H1 (cell line): Measurements from ENCODE around the gene TAF1B. TPM values are rescaled to one million over a fixed set of nuclear protein-coding genes. Genes with fewer than 3 reads are reported as not detected.
"Not testable (repeated sequence)": the region's sequence is repeated elsewhere in the genome, so short reads cannot be mapped to it uniquely, and the experiment has no call there.

Experiments used
- CTCF ChIA-PET: fragments of 300-600 bp; sonication (Branson Sonifier 250); formaldehyde crosslinking; loops from one replicate; lab custom pipeline; 2021; ENCODE audit not compliant: partially characterized antibody; lab: Charles Lee
- POLR2A ChIA-PET: fragments of 300-600 bp; sonication (Branson Sonifier 250); formaldehyde crosslinking; loops from one replicate; lab custom pipeline; 2021; ENCODE audit warnings: inconsistent platforms; ENCODE audit not compliant: partially characterized antibody; lab: Charles Lee
- DNase-seq, 2 experiments: peaks; one replicate each; pipeline versions ENCODE4 v3.0.0 to v3.0.0-alpha.2; 2010 to 2022; ENCODE audit warnings: low spot score in 2 of 2, low read depth in 1 of 2, mixed read lengths in 1 of 2
- FAIRE-seq: peaks from 2 replicates; lab custom pipeline; 2011; peaks lifted over from hg19 to GRCh38; lab: Jason Lieb, UNC
- H2AFZ ChIP-seq: 2 replicates; pipeline ENCODE4 v1.8.1; 2012; ENCODE audit warnings: low read length, inconsistent platforms
- H2AK5ac ChIP-seq: 2 replicates; pipeline ENCODE4 v1.6.1; 2013; ENCODE audit warnings: low read depth, low read length
- H2BK120ac ChIP-seq: replicated peaks from 2 replicates; pipeline ENCODE3; 2013; ENCODE audit warnings: low read depth, low read length, inconsistent platforms
- H2BK12ac ChIP-seq: 2 replicates; pipeline ENCODE4 v1.6.1; 2013; ENCODE audit warnings: low read depth, low read length
- H2BK15ac ChIP-seq: 2 replicates; pipeline ENCODE4 v1.6.1; 2013; ENCODE audit warnings: low read length
- H2BK20ac ChIP-seq: 2 replicates; pipeline ENCODE4 v1.6.1; 2013; ENCODE audit warnings: low read length
- H2BK5ac ChIP-seq: 2 replicates; pipeline ENCODE4 v1.6.1; 2013; ENCODE audit warnings: low read depth, low read length
- H3K14ac ChIP-seq: 2 replicates; pipeline ENCODE4 v1.6.1; 2013; ENCODE audit warnings: inconsistent platforms; ENCODE audit not compliant: insufficient read length
- H3K18ac ChIP-seq: 2 replicates; pipeline ENCODE4 v1.6.1; 2013; ENCODE audit warnings: low read length; ENCODE audit errors: extremely low read depth
- H3K23ac ChIP-seq: 2 replicates; pipeline ENCODE4 v1.6.1; 2013; ENCODE audit warnings: inconsistent platforms; ENCODE audit not compliant: insufficient read length
- H3K23me2 ChIP-seq: 2 replicates; pipeline ENCODE4 v1.6.1; 2013; ENCODE audit warnings: low read depth, low read length
- H3K27ac ChIP-seq: 2 replicates; pipeline ENCODE4 v1.6.1; 2011; ENCODE audit warnings: low read depth, low read length, inconsistent platforms
- H3K27me3 ChIP-seq, 4 experiments: replicated peaks in 1 of 4; 1 replicate in 1 of 4; 2 replicates in 3 of 4; pipeline versions ENCODE4 v1.6.1 to v1.8.1; 2011 to 2013; ENCODE audit warnings: low read length in 3 of 4, mild to moderate bottlenecking in 3 of 4, inconsistent platforms in 2 of 4, mixed read lengths in 2 of 4, moderate library complexity in 1 of 4; ENCODE audit not compliant: control insufficient read depth in 3 of 4, insufficient read depth in 3 of 4; ENCODE audit errors: extremely low read depth in 1 of 4
- H3K36me3 ChIP-seq, 4 experiments: 2 replicates each; pipeline versions ENCODE4 v1.6.1 to v1.8.1; 2011 to 2013; ENCODE audit warnings: mild to moderate bottlenecking in 4 of 4, low read length in 3 of 4, moderate library complexity in 2 of 4, control low read depth in 1 of 4, inconsistent platforms in 1 of 4; ENCODE audit not compliant: insufficient read depth in 4 of 4, control insufficient read depth in 2 of 4
- H3K4ac ChIP-seq: replicated peaks from 2 replicates; pipeline ENCODE3; 2013; ENCODE audit warnings: low read length, low read depth, mixed read lengths, inconsistent platforms; ENCODE audit not compliant: insufficient read length
- H3K4me1 ChIP-seq, 4 experiments: replicated peaks in 1 of 4; 1 replicate in 1 of 4; 2 replicates in 3 of 4; pipeline versions ENCODE4 v1.6.1 to v1.8.1; 2011 to 2013; ENCODE audit warnings: low read length in 3 of 4, inconsistent platforms in 2 of 4, mixed read lengths in 1 of 4; ENCODE audit not compliant: insufficient read depth in 4 of 4, control insufficient read depth in 3 of 4
- H3K4me2 ChIP-seq, 2 experiments: 2 replicates each; pipeline versions ENCODE4 v1.6.1 to v1.8.1; 2011 to 2013; ENCODE audit warnings: low read depth in 2 of 2, low read length in 2 of 2, control low read depth in 1 of 2, inconsistent platforms in 1 of 2, mild to moderate bottlenecking in 1 of 2; ENCODE audit not compliant: insufficient read depth in 1 of 2
- H3K4me3 ChIP-seq, 4 experiments: fragments of 200-600, 300-600 bp in 1 of 4; sonication (generic), shearing (Covaris generic), sonication (Bioruptor Twin) in 1 of 4; 2 replicates each; pipeline versions ENCODE4 v1.5.1 to v1.8.1; 2011 to 2016; ENCODE audit warnings: low read length in 4 of 4, low read depth in 3 of 4, control low read depth in 2 of 4, inconsistent platforms in 2 of 4, mild to moderate bottlenecking in 2 of 4, mixed read lengths in 1 of 4, moderate library complexity in 1 of 4; ENCODE audit not compliant: insufficient read depth in 2 of 4; ENCODE audit errors: extremely low read depth in 1 of 4
- H3K56ac ChIP-seq: replicated peaks from 2 replicates; pipeline ENCODE3; 2013; ENCODE audit warnings: low read depth, mild to moderate bottlenecking, mixed read lengths, low read length, inconsistent platforms; ENCODE audit not compliant: insufficient read length
- H3K79me1 ChIP-seq: 2 replicates; pipeline ENCODE4 v1.6.1; 2013; ENCODE audit warnings: low read depth, low read length, control low read depth
- H3K79me2 ChIP-seq, 2 experiments: 2 replicates each; pipeline versions ENCODE4 v1.6.1 to v1.8.1; 2012 to 2013; ENCODE audit warnings: low read length in 2 of 2, mild to moderate bottlenecking in 2 of 2, inconsistent platforms in 1 of 2; ENCODE audit not compliant: insufficient read depth in 2 of 2, control insufficient read depth in 1 of 2
- H3K9ac ChIP-seq, 4 experiments: replicated peaks in 1 of 4; 1 replicate in 1 of 4; 2 replicates in 3 of 4; pipeline versions ENCODE4 v1.6.1 to v1.8.1; 2011 to 2013; ENCODE audit warnings: low read depth in 3 of 4, low read length in 3 of 4, control low read depth in 2 of 4, mild to moderate bottlenecking in 2 of 4, moderate library complexity in 2 of 4, inconsistent platforms in 1 of 4; ENCODE audit errors: extremely low read depth in 1 of 4
- H3K9me3 ChIP-seq, 2 experiments: 2 replicates each; pipeline versions ENCODE4 v1.6.1 to v1.8.1; 2012 to 2013; ENCODE audit warnings: mild to moderate bottlenecking in 2 of 2, moderate library complexity in 2 of 2, control low read depth in 1 of 2, inconsistent platforms in 1 of 2, low read depth in 1 of 2, low read length in 1 of 2, mixed read lengths in 1 of 2; ENCODE audit not compliant: insufficient read depth in 2 of 2
- H4K20me1 ChIP-seq, 2 experiments: replicated peaks in 1 of 2; 2 replicates each; pipeline versions ENCODE3 to v1.8.1; 2011 to 2013; ENCODE audit warnings: inconsistent platforms in 2 of 2, low read length in 2 of 2, mild to moderate bottlenecking in 1 of 2; ENCODE audit not compliant: insufficient read depth in 2 of 2, control insufficient read depth in 1 of 2
- H4K5ac ChIP-seq: 2 replicates; pipeline ENCODE4 v1.6.1; 2013; ENCODE audit warnings: low read length, low read depth, mixed read lengths, inconsistent platforms; ENCODE audit not compliant: insufficient read length
- H4K8ac ChIP-seq: 2 replicates; pipeline ENCODE4 v1.8.0; 2013; ENCODE audit warnings: mild to moderate bottlenecking, moderate library complexity, low read length, inconsistent platforms; ENCODE audit not compliant: insufficient read depth; ENCODE audit errors: extremely low read depth
- H4K91ac ChIP-seq: replicated peaks from 2 replicates; pipeline ENCODE3; 2013; ENCODE audit warnings: low read length, mixed read lengths, inconsistent platforms; ENCODE audit not compliant: insufficient read length
- WGBS, 2 experiments: shearing (Covaris generic) in 1 of 2; methylation state at CpG; one replicate each; pipeline versions ENCODE4 v1.1.6 to v1.1.7; 2013 to 2015; ENCODE audit warnings: low lambda C conversion rate in 2 of 2, mixed read lengths in 2 of 2, inconsistent platforms in 1 of 2, low coverage in 1 of 2, missing lambda C conversion rate in 1 of 2; ENCODE audit not compliant: insufficient replicate concordance in 2 of 2, insufficient coverage in 1 of 2, insufficient read length in 1 of 2; ENCODE audit errors: extremely low coverage in 1 of 2, missing lambda C conversion rate in 1 of 2; 5-methylcytosine and 5-hydroxymethylcytosine counted together
- polyA plus RNA-seq, 7 experiments: library from polyadenylated mRNA; depleted of rRNA in 3 of 7; stranded (reverse) in 5 of 7; unstranded in 2 of 7; fragments of >200 nt in 5 of 7; fragments of 200-250 nt in 2 of 7; gene quantifications; 1 replicate in 5 of 7; 2 replicates in 1 of 7; 4 replicates in 1 of 7; pipeline versions ENCODE4 v1.2.1 to v1.2.3, GENCODE V29; 2011 to 2013; ENCODE audit warnings: missing spikeins in 2 of 7, mixed read lengths in 2 of 7
- total RNA-seq: library from RNA; stranded (reverse); fragmentation: NEBNext Ultra II Directional; extraction: Animal tissue kit (Norgen Biotek cat#: 25700); gene quantifications from 2 replicates; pipeline ENCODE4 v1.2.1, GENCODE V29; 2021

The TAF1B gene
- total and polyA plus RNA-seq, 2 of the 8 experiments (the other 6 are each of a cell fraction or from before 2014, with no cell fraction given) = 6.6 to 25.2 TPM

GRCh38 chr2:9927020-9927419 is 83.7 kb downstream of the TAF1B start:
- not testable (repeated sequence) for H3K9ac ChIP-seq

More at GRCh38 chr2:9927020-9927419, 83.7 kb downstream of the TAF1B start:
- H2AFZ ChIP-seq, H3K36me3 ChIP-seq, H3K23ac ChIP-seq, H3K23me2 ChIP-seq, H3K9me3 ChIP-seq, H3K56ac ChIP-seq, DNase-seq, H4K8ac ChIP-seq, H3K4ac ChIP-seq, H4K20me1 ChIP-seq, H2BK15ac ChIP-seq, H2BK12ac ChIP-seq, H2BK5ac ChIP-seq, H4K5ac ChIP-seq, H3K18ac ChIP-seq, H3K79me2 ChIP-seq, H3K27me3 ChIP-seq, FAIRE-seq, H3K4me2 ChIP-seq, H3K4me1 ChIP-seq, CTCF ChIA-PET, H3K4me3 ChIP-seq, H2BK20ac ChIP-seq, H3K27ac ChIP-seq, H2BK120ac ChIP-seq, H4K91ac ChIP-seq, H3K14ac ChIP-seq, POLR2A ChIA-PET, H2AK5ac ChIP-seq, H3K79me1 ChIP-seq: not testable (repeated sequence)
- WGBS, 2 experiments = no CpG with 5 or more reads among the region's 2 CpGs
